Sigmoid colon (tissue), 4 donors: ENCODE results near the gene CALU.

ENCODE experiments used
- EP300 ChIP-seq, 4 donors: sonication (generic); formaldehyde crosslinking; IDR thresholded peaks; one replicate each; pipeline ENCODE4 v1.6.1; 2017; ENCODE audit warnings: antibody characterized with exemption in 4 of 4
- POLR2A ChIP-seq, 2 donors: fragments of 450-650 bp; IDR thresholded peaks; one replicate each; pipeline ENCODE4 v1.6.1; 2016; ENCODE audit warnings: antibody characterized with exemption in 2 of 2, mild to moderate bottlenecking in 2 of 2, moderate library complexity in 2 of 2
- POLR2AphosphoS5 ChIP-seq, 4 donors: sonication (generic); formaldehyde crosslinking; IDR thresholded peaks; one replicate each; pipeline ENCODE4 v1.6.1; 2017; ENCODE audit warnings: antibody characterized with exemption in 4 of 4

- no peak for TF ChIP-seq POLR2AphosphoS5 (IDR thresholded peaks at IDR 0.05)
- no peak for TF ChIP-seq POLR2A (IDR thresholded peaks at IDR 0.05)
- no peak for TF ChIP-seq EP300 (IDR thresholded peaks at IDR 0.05)
These were observed 35.0 kb downstream of the CALU start for GRCh38 chr7:128774029-128774689.
